Measurements from ENCODE around the gene TSHZ3. TPM values are rescaled to one million over a fixed set of nuclear protein-coding genes. Genes with fewer than 3 reads are reported as not detected.

TSHZ3 gene, protein sequence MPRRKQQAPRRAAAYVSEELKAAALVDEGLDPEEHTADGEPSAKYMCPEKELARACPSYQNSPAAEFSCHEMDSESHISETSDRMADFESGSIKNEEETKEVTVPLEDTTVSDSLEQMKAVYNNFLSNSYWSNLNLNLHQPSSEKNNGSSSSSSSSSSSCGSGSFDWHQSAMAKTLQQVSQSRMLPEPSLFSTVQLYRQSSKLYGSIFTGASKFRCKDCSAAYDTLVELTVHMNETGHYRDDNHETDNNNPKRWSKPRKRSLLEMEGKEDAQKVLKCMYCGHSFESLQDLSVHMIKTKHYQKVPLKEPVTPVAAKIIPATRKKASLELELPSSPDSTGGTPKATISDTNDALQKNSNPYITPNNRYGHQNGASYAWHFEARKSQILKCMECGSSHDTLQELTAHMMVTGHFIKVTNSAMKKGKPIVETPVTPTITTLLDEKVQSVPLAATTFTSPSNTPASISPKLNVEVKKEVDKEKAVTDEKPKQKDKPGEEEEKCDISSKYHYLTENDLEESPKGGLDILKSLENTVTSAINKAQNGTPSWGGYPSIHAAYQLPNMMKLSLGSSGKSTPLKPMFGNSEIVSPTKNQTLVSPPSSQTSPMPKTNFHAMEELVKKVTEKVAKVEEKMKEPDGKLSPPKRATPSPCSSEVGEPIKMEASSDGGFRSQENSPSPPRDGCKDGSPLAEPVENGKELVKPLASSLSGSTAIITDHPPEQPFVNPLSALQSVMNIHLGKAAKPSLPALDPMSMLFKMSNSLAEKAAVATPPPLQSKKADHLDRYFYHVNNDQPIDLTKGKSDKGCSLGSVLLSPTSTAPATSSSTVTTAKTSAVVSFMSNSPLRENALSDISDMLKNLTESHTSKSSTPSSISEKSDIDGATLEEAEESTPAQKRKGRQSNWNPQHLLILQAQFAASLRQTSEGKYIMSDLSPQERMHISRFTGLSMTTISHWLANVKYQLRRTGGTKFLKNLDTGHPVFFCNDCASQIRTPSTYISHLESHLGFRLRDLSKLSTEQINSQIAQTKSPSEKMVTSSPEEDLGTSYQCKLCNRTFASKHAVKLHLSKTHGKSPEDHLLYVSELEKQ
- polyA plus RNA-seq, result 1 to 10 TPM in 2 of 3 donors, under 1 TPM in 1; 0.99 to 5.8 (median 3.9) TPM

DNA sequence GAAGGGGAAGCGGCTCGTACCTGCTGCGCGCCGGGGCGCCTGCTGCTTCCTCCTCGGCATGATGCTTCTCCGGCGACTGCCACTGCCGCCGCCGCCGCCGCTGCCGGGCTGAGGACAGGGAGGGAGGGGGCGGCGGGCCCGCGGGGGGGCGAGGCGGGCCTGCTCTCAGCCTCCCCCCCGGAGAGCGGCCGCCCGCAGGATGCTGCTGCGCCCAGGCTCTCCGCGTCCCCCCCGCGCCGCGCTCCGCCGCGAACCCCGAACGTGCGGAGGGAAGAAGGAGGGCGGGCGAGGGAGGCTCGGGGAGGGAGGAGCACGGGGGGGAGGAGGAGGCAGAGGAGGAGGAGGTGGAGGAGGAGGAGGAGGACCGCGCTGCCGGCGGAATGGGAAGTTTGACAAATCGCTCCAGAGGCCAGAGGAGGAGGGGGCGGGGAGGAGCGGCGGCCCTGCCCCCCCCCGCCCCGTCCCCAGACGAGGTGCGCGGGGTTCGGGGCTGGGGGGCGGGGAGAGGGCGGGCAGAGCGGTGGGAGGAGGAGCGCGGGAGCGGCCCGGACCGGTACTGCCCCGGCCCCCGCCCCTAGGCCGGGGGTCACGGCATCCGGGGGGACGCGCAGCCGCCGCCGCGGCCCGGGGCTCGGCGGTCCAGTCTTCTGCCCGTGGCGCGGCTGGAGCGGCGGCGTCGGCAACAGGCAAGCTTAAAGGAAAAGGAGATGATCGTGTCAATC lies at the start of gene TSHZ3:
Gene TSHZ3, minus strand, starts transcription at position 277 of the 722 bp plus-strand sequence. Its CDS starts 217 bp downstream, at position 60.
- peak within 1 kb of the TSS; percentile 66 for H3K27ac ChIP-seq (ENCODE audit: low read depth, low read length)
- WGBS, 3 donors, result 0 to 1% (median 1%) methylated on average over 21 to 75 of the region's 86 CpGs

DNA sequence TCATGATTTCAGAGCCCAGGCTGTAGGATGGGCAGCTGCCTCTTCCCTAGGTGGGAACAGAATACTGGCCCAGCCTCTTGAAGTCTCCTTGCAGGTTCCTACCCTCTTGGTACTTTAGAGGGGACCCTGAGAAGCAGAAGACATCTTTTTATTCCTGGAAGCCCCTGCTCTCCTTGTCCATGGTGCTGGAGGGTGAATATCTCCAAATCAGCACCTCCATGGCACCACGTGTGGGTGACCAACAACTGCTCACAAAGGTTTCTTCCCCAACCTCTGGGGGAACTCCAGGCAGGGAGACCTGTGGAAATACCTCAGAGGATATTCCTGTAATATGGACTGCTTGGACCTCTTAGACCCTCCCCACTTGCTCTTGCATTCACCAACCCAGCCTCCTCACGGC lies 48.1 kb upstream of the TSHZ3 start:
- H3K27ac ChIP-seq (ENCODE audit: low read depth, low read length), result no peak overlapping the region
- WGBS, 3 donors, result 64 to 85% (median 75%) methylated on average over 2 of the region's 2 CpGs

DNA sequence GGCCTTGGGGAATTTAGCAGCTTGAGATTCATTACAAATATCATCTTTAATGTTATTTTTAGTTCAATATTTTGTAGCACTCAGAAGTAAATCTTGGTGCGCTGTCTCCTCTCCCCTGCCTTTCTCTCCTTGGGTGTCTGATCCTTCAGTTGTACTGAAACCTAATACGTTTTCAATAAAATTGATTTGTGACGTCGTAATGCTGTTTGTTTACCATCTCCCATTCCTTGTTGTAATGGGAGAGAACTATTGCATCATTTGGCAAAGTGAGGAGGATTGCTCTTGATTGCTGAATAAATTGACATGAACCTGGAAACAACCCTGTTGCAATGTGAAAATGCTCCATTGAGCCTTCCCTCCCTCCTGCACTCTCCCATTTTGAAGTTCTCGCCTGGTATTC lies 43.2 kb upstream of the TSHZ3 start:
- WGBS, 3 donors, result 34 to 80% (median 65%) methylated on average over 5 of the region's 5 CpGs
- H3K27ac ChIP-seq (ENCODE audit: low read depth, low read length), result no peak overlapping the region

DNA sequence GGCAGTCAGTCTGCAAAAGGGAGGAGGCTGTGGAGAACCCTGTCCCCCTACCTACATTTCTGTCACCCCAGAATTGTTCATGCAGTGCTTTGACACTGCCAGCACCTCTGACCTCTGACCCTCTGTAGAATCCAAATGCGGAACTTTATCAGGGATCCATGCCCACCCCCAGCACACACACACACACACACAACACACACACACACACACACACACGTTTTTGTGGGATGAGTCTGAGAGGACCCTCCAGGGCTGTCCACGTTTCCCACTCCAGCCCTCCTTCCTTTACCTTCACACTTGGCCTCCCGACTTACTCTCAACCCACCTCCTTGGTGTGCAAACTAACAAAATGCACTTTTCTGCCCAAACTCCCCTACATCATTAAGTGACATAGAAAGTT lies 42.3 kb upstream of the TSHZ3 start:
- 63 to 89% (median 77%) methylated on average over 4 of the region's 4 CpGs for WGBS, 3 donors

DNA sequence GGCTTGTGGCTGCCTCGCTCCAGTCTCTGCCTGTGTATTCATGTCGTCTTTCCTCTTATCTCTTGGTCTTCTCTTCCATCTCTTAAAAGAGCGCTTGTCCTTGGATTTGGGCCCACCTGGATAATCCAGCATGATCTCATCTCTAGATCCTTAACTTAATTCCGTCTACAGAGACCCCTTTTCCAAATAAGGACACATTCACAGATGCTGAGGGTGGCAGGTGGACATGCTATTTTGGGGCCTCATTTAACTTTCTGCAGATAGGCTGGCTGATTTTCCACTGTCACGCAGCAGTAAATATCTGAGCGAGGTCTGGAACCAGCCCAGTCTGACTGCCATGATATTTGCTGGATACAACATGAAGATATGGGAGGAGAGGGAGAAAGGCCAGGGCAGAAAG lies 41.5 kb upstream of the TSHZ3 start:
- H3K27ac ChIP-seq (ENCODE audit: low read depth, low read length), result no peak overlapping the region
- 85 to 89% (median 86%) methylated on average over 6 of the region's 6 CpGs for WGBS, 3 donors

More for the DNA sequence above, 42.3 kb upstream of the TSHZ3 start:
- no peak overlapping the region for H3K27ac ChIP-seq (ENCODE audit: low read depth, low read length)

DNA sequence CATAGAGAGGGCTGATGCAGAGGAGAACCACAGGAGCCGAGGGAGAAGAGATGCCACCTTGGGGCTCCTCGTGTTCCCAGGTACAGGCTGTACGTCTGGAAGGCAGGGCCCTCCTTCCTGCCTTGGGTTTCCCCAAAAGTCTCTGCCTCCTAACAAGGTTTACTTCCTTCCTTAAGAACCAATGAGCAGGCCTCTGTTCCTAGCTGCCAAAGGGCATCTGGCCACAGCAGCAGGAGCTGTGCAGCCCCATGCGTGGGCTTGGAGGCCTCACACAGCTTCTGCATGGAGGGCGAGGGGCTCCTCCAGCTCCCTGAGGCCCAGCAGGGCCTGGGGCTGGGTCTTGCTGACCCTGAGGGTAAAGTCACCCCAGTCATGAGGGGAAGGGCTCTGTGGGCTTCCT lies 40.6 kb upstream of the TSHZ3 start:
- H3K27ac ChIP-seq (ENCODE audit: low read depth, low read length), result no peak overlapping the region
- WGBS, 3 donors, result 86 to 94% (median 91%) methylated on average over 5 of the region's 5 CpGs

DNA sequence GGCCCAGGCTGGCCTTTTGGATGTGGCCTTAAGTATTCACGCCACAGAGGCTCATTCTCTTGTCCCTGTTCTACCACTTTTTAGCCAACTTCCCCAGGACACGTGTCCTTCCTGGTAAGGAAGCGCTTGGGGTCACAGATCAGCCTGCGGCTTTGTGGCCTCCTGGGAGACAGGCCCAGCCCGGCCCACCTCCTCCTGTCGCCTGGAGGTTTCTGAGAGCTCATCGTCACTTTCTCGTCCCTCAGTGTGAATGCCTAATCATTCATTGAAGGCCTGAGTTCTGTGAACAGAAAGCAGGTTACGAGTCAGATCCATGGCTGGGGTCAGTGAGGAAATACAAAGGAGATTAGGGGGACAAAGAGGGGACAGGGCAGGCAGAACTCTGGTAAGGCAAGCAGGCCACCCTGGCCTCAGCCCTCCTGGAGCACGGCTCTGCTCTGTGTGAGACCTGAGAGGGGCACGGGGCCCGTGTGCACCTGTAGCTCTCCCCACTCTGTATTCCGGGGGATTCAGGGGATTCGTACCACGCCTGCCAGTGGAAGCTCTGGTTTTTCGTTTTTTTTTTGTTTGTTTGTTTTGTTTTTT lies 38.6 kb upstream of the TSHZ3 start:
- WGBS, 3 donors, result 76 to 86% (median 80%) methylated on average over 16 of the region's 16 CpGs
- H3K27ac ChIP-seq (ENCODE audit: low read depth, low read length), result no peak overlapping the region

DNA sequence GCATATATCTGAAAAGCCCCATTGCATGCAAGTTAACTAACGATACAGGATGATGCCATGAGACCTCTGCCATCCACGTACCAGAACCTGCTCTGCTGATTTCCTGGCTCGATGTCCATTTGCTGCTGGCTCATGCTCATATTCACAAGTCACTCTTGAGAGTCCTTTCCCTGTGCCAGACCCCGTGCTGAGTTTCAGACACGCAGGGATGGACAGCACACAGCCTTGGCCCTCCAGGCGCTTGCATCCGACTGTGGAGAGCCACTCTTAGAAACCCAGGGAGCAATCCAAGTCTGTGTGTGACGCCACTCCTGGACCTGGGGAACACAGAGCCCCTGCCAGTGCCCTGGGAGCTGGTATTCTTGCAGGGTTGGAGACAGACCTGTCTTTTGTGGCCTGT lies 37.6 kb upstream of the TSHZ3 start:
- 76 to 92% (median 92%) methylated on average over 8 of the region's 8 CpGs for WGBS, 3 donors
- no peak overlapping the region for H3K27ac ChIP-seq (ENCODE audit: low read depth, low read length)

DNA sequence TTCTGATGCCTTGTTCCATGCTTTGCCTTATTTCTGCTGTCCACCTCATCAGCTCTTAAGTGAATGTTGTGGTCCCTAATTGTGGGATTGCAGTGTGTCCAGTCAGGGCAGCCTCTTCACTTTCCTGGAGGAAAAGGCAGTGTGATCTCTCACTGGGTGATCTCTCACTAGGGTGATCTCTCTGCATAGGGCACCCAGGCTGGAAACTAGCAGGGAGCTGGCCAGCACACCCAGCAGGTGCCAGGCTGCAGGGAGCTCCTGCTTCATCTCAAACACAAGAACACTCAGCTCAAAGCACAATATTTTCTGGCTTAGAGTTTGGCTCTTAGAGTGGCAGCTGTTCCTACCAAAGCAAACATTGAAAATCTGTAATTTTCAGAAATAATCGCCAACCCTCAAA lies 36.5 kb upstream of the TSHZ3 start:
- no peak overlapping the region for H3K27ac ChIP-seq (ENCODE audit: low read depth, low read length)
- 61 to 81% (median 79%) methylated on average over 1 of the region's 1 CpG for WGBS, 3 donors

DNA sequence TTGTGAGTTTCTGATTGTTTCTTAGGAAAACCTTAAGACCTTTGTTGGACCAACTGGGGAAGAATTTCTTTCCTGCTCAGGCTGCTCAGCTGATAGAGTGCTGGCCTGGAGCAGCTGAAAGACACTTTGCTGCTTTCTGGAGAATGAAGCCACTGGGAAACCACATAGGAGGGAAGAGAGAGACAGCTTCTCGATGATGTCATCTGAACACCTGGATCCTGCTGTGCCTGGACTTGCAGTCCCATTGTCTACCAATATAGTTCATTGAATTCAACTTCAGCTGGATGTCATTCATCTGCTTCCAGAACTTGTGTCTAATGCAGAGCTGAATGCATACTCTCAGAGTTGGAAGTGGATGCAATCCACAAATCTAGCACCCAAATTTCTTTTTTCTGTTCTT lies 34.3 kb upstream of the TSHZ3 start:
- 80 to 91% (median 83%) methylated on average over 1 of the region's 1 CpG for WGBS, 3 donors

DNA sequence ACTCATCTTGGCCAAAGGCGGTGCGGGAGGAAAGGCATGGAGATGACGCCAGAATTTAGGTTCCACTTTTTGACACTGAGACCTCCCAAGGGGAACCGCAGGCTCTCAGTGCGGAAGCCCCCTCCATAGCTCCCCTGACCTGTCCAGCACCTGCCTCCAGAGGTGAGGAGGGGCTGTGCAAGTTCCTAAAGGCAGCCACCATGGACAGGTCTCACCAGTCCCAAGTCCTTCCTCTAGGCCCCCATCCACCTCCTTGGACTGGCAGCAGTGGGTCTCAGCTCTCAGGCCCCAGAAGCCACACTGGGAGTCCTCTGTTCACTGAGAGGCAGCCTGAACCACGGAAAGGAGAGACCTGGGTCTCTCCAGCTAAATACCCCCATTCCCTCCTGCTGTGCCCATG lies 31.6 kb upstream of the TSHZ3 start:
- no peak overlapping the region for H3K27ac ChIP-seq (ENCODE audit: low read depth, low read length)

More for the DNA sequence above, 34.3 kb upstream of the TSHZ3 start:
- no peak overlapping the region for H3K27ac ChIP-seq (ENCODE audit: low read depth, low read length)

DNA sequence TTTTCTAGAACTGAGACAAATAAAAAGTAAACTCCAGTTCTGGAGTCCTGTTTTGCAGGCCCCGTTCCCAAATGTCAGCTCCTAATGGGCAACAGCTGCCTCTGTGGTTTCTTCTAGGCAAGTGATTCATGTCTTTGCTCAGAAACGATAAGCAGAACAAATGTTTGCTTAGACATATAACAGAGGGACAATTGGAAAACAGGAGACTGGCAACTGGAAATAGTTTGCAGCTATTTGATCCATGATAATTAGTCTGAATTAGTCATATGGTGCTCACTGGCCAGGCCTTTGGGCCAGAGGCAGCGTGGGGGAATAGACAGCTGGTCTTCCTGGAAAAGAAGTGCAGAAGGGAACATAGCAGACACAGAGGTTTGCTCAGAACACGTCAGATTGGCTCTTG lies 29.2 kb upstream of the TSHZ3 start:
- H3K27ac ChIP-seq (ENCODE audit: low read depth, low read length), result no peak overlapping the region

More for the DNA sequence above, 31.6 kb upstream of the TSHZ3 start:
- whole genome bisulfite sequencing, 3 donors, result 80 to 89% (median 86%) methylated on average over 6 of the region's 6 CpGs

DNA sequence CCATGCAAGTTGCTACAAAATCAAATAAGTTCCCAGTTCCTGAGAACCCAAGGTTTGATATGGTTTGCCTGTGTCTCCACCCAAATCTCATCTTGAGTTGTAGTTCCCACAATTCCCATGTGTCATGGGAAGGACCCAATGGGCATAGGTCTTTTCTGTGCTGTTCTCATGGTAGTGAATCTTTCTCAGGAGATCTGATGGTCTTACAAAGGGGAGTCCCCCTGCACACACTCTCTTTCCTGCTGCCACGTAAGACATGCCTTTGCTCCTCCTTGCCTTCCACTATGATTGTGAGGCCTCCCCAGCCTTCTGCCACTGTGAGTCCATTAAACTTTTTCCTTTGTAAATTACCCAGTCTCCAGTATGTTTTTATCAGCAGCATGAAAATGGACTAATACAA lies 28.5 kb upstream of the TSHZ3 start:
- no peak overlapping the region for H3K27ac ChIP-seq (ENCODE audit: low read depth, low read length)
- WGBS, 3 donors, result 70 to 94% (median 81%) methylated on average over 1 of the region's 1 CpG

More for the DNA sequence above, 29.2 kb upstream of the TSHZ3 start:
- 31 to 39% (median 32%) methylated on average over 4 of the region's 4 CpGs for WGBS, 3 donors

DNA sequence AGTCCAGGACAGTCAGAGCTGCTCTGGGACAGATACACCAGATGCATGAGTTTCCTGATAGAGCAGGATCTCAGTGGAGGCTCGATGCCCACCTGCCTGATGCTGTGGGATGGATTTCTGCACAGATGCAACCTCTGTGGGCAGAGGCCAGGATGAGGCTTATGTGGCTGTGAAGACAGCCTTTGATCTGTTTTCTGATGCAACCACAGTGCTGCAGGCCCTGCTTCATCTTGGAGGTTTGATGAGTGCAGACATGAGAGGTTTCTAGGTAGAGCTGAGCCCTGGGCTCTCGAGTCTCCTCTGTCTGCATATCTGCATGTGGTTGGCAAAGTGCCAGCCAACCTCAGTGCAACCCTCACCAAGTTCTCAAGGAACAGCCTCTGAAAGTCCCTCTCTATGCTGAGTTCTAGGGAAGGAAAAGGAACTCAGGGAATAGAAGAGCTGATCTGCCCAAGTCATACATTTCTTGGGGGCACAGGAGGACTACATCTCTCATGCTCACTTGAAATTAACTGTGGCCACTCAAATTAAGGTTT lies 23.1 kb upstream of the TSHZ3 start:
- WGBS, 3 donors, result 59 to 77% (median 71%) methylated on average over 2 of the region's 2 CpGs
- H3K27ac ChIP-seq (ENCODE audit: low read depth, low read length), result no peak overlapping the region

DNA sequence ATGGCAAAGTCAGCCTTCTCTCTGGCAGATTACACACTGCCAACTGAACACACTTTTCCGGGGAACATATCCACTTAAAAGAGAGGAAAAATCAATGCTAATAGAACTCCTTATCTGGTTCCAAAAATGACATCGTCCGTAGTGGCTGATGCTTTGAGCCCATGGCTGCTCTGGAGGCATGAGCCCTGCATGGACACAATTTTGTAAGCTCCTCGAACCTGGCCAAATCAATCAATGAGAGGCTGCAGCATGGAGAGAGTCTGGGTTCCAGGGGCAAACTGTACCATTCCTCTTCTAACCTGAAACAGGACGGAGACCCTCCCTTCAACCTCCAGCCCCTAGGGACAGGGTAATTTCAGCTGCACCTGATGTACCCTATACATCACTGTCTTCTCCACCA lies 21.0 kb upstream of the TSHZ3 start:
- no peak overlapping the region for H3K27ac ChIP-seq (ENCODE audit: low read depth, low read length)
- WGBS, 3 donors, result 40 to 78% (median 75%) methylated on average over 5 of the region's 5 CpGs

DNA sequence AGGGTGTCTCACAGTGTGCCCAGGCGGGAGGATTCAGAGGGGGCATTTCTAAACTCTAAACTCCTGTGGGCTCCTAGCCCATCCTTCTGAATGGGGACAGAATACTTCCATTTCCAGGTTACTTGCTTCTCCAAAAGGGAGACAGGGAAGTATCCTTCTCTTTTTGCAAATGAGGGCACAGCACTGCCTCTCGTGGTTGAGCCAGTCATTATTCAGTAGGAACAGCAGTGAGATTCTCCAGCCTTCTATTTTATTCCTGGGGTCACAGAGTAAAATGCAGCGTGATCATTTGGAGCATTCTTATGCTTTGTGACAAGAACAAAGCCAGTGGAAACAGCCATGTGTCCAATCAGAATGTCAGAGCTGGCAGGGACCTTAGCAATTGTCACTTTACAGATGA lies 15.7 kb upstream of the TSHZ3 start:
- WGBS, 3 donors, result 71 to 83% (median 73%) methylated on average over 3 of the region's 3 CpGs
- no peak overlapping the region for H3K27ac ChIP-seq (ENCODE audit: low read depth, low read length)

DNA sequence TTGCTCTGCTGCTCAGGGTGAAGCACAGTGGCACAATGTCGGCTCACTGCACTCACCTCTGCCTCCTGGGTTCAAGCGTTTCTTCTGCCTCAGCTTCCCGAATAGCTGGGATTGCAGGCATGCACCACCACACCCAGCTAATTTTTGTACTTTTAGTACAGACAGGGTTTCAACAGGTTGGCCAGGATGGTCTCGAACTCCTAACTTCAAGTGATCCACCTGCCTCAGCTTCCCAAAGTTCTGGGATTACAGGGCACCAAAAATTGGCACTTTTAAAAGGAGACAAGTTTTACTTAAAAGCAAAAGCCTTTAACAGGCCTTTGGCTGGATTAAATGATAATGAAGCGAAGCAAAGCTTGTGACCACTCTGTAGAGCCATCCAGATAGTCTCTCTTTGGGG lies 12.5 kb upstream of the TSHZ3 start:
- 90 to 96% (median 95%) methylated on average over 5 of the region's 5 CpGs for WGBS, 3 donors
- H3K27ac ChIP-seq (ENCODE audit: low read depth, low read length), result no peak overlapping the region

DNA sequence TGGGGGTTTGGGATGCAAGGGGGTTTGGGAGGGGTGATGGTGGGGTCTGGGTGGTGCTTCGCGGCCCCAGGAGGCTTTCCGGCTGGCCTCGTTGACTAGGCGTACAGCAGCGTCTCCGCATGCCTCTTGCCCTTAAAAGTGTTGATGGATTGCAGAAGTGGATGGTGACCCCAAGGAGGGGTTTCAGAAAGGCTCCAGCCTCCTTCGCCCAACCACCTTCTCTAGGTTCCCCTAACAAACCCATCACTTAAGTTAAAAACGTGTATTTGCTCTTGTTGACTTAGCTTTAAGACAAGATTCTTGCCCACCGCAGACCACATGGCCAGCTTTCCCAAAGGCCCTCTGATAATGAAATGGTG lies 8.1 kb upstream of the TSHZ3 start:
- no peak overlapping the region for H3K27ac ChIP-seq (ENCODE audit: low read depth, low read length)
- 44 to 50% (median 47%) methylated on average over 10 of the region's 10 CpGs for WGBS, 3 donors
